ENCODE measurements around the gene KISS1R. TPM values are rescaled to one million over a fixed set of nuclear protein-coding genes. Genes with fewer than 3 reads are reported as not detected.
A peak's percentile ranks its signal among the peaks of the same experiment; 100 is the strongest.

The KISS1R gene
- total RNA-seq, 1 donor from 2014 or later, result 0.92 TPM

- no peak overlapping the region for H3K4me3 ChIP-seq (ENCODE audit: low read depth, low read length)
- TF ChIP-seq CTCF (conservative IDR thresholded peaks at IDR 0.05; ENCODE audit: low read depth, low read length), result no peak
- no peak for DNase-seq (ENCODE audit: low read depth)
These were observed 20.1 kb downstream of the KISS1R start for GRCh38 chr19:937259-937694.

- no peak for TF ChIP-seq CTCF (conservative IDR thresholded peaks at IDR 0.05; ENCODE audit: low read depth, low read length)
- DNase-seq (ENCODE audit: low read depth), result no peak
- no peak overlapping the region for H3K4me3 ChIP-seq (ENCODE audit: low read depth, low read length)
These were observed 21.2 kb downstream of the KISS1R start for GRCh38 chr19:938233-938923.

DNA sequence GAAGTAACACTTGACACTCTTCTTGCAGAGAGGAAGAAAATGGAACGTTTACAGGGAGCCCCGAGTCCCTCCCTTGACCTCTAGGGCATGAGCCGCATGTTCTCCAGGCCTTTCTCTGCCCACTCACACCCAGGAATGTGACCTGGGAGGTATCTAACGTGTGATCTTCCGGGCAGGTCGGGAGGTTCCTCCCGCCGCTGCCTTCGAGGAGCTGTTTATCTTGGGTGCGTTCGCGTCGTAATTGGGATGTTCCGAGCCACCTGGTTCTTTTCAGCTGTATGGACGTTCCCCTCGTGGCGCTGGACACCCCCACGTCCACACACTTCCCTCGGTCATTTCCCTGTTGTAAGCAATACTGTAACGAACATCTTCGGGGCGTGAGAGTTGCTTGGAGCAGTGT lies 22.3 kb downstream of the KISS1R start:
- no peak overlapping the region for H3K4me3 ChIP-seq (ENCODE audit: low read depth, low read length)
- TF ChIP-seq CTCF (conservative IDR thresholded peaks at IDR 0.05; ENCODE audit: low read depth, low read length), result no peak
- no peak for DNase-seq (ENCODE audit: low read depth)

GRCh38 chr19:939922-940321 lies 22.8 kb downstream of the KISS1R start:
- no peak for TF ChIP-seq CTCF (conservative IDR thresholded peaks at IDR 0.05; ENCODE audit: low read depth, low read length)
- DNase-seq (ENCODE audit: low read depth), result no peak
- H3K4me3 ChIP-seq (ENCODE audit: low read depth, low read length), result no peak overlapping the region

- TF ChIP-seq CTCF (conservative IDR thresholded peaks at IDR 0.05; ENCODE audit: low read depth, low read length), result no peak
- H3K4me3 ChIP-seq (ENCODE audit: low read depth, low read length), result peak overlapping the region; percentile 39
- no peak for DNase-seq (ENCODE audit: low read depth)
These were observed 23.6 kb downstream of the KISS1R start for GRCh38 chr19:940591-941291.

DNA sequence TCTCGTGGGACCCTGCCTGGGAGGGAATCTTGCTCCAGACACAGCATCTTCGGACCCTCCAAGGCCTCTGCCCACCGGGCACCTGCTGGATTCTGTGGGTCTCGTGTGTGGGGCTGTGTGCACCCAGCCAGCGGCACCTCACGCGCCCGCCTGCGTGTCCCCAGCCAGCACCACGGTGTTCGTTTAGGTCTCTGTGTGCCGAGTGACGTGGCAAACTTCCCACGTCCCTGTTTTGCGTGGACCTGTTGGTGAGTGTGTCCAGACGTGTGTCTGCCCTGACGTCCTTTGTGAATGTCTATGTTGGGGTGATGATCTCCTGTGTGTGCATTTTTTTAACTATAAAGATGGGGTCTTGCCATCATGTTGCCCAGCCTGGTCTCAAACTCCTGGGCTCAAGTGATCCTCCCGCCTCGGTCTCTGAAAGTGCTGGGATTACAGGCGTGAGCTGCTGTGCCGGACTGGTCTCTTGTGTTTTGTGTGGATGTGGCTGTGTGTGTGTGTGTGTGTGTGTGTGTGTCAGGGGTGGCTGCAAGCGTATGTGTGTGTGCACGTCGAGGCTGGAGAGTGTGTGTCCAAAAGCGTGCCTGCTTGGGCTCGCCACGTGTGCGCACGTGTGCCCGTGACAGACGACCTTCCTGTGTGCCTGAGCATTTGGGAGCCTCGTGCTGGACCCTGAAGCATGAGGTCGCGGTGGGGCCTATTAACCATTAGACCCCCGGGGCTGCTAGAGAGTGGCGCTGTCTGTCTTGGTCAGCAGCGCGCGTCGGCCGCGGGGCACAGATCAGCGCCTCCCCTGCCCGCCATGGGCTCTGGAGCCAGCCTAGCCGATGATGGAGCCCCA lies 24.4 kb downstream of the KISS1R start:
- H3K4me3 ChIP-seq (ENCODE audit: low read depth, low read length), result peak overlapping the region; percentile 39
- TF ChIP-seq CTCF (conservative IDR thresholded peaks at IDR 0.05; ENCODE audit: low read depth, low read length), result no peak
- DNase-seq (ENCODE audit: low read depth), result no peak
